CD14-positive monocyte (primary cell): ENCODE results near the gene UNK. TPM values are rescaled to one million over a fixed set of nuclear protein-coding genes. Genes with fewer than 3 reads are reported as not detected.

ENCODE experiments used
- DNase-seq, 3 donors: peaks; one replicate each; pipeline ENCODE4 v3.0.0-alpha.2; 2011 to 2022
- H2AFZ ChIP-seq: 2 replicates; pipeline ENCODE4 v1.6.0; 2012; ENCODE audit warnings: mild to moderate bottlenecking, low read depth, low read length, inconsistent platforms; ENCODE audit not compliant: insufficient read depth, poor library complexity, severe bottlenecking
- H3K27ac ChIP-seq, 2 donors: 1 replicate in 1 of 2; 2 replicates in 1 of 2; pipeline ENCODE4 v1.5.1; 2012 to 2013; ENCODE audit warnings: low read length in 2 of 2, control low read depth in 1 of 2, inconsistent platforms in 1 of 2, low read depth in 1 of 2, mild to moderate bottlenecking in 1 of 2
- H3K27me3 ChIP-seq, 2 donors: one replicate each; pipeline versions ENCODE4 v1.6.0 to v1.6.1; 2011 to 2013; ENCODE audit warnings: low read length in 2 of 2; ENCODE audit not compliant: control insufficient read depth in 2 of 2, insufficient read depth in 2 of 2
- H3K36me3 ChIP-seq, 2 donors: replicated peaks in 1 of 2; 1 replicate in 1 of 2; 2 replicates in 1 of 2; pipeline versions ENCODE4 v1.5.1 to v1.6.1; 2012 to 2013; ENCODE audit warnings: low read length in 2 of 2, control low read depth in 1 of 2, inconsistent platforms in 1 of 2, mild to moderate bottlenecking in 1 of 2; ENCODE audit not compliant: insufficient read depth in 2 of 2, control insufficient read depth in 1 of 2
- H3K4me1 ChIP-seq, 2 donors: 1 replicate in 1 of 2; 2 replicates in 1 of 2; pipeline versions ENCODE4 v1.5.1 to v1.6.1; 2012 to 2013; ENCODE audit warnings: low read length in 2 of 2, control low read depth in 1 of 2, inconsistent platforms in 1 of 2, mild to moderate bottlenecking in 1 of 2, moderate library complexity in 1 of 2; ENCODE audit not compliant: insufficient read depth in 2 of 2, control insufficient read depth in 1 of 2
- H3K4me2 ChIP-seq: replicated peaks from 2 replicates; pipeline ENCODE3; 2012; ENCODE audit warnings: low read length, moderate library complexity, mild to moderate bottlenecking; ENCODE audit not compliant: poor library complexity, severe bottlenecking; ENCODE audit errors: extremely low read depth
- H3K4me3 ChIP-seq, 3 experiments: fragments of 200-600 bp in 1 of 3; sonication (generic) in 1 of 3; replicated peaks in 1 of 3; 1 replicate in 2 of 3; 2 replicates in 1 of 3; pipeline ENCODE4 v1.5.1; 2011 to 2013; ENCODE audit warnings: low read length in 3 of 3, mild to moderate bottlenecking in 3 of 3, control low read depth in 2 of 3, low read depth in 2 of 3, inconsistent platforms in 1 of 3, moderate library complexity in 1 of 3
- H3K79me2 ChIP-seq: 2 replicates; pipeline ENCODE4 v1.6.0; 2012; ENCODE audit warnings: mild to moderate bottlenecking, control low read depth, inconsistent platforms, low read length, moderate library complexity; ENCODE audit not compliant: insufficient read depth
- H3K9ac ChIP-seq: 2 replicates; pipeline ENCODE4 v1.6.0; 2017; ENCODE audit warnings: low read length, mild to moderate bottlenecking; ENCODE audit not compliant: insufficient read depth, poor library complexity, severe bottlenecking
- H3K9me3 ChIP-seq, 2 donors: replicated peaks in 1 of 2; 1 replicate in 1 of 2; 2 replicates in 1 of 2; pipeline versions ENCODE4 v1.5.1 to v1.6.1; 2012 to 2013; ENCODE audit warnings: low read length in 2 of 2, control low read depth in 1 of 2; ENCODE audit not compliant: control insufficient read depth in 1 of 2, insufficient read depth in 1 of 2
- H4K20me1 ChIP-seq: 2 replicates; pipeline ENCODE4 v1.6.0; 2012; ENCODE audit warnings: mild to moderate bottlenecking, low read length, control low read depth, moderate library complexity; ENCODE audit not compliant: insufficient read depth
- H3K27ac Mint-ChIP-seq, 7 donors: one replicate each; pipeline ENCODE4 v1.8.0; 2020; ENCODE audit warnings: mild to moderate bottlenecking in 7 of 7, mixed read lengths in 7 of 7, moderate library complexity in 6 of 7, inconsistent platforms in 2 of 7
- H3K27me3 Mint-ChIP-seq, 3 donors: one replicate each; pipeline ENCODE4 v1.8.0; 2021 to 2022; ENCODE audit warnings: low read depth in 3 of 3, mild to moderate bottlenecking in 3 of 3, mixed read lengths in 3 of 3, moderate library complexity in 3 of 3, inconsistent platforms in 1 of 3
- H3K36me3 Mint-ChIP-seq, 2 donors: one replicate each; pipeline ENCODE4 v1.8.0; 2020; ENCODE audit warnings: mixed read lengths in 2 of 2, inconsistent platforms in 1 of 2, mild to moderate bottlenecking in 1 of 2
- H3K4me1 Mint-ChIP-seq: one replicate; pipeline ENCODE4 v1.8.0; 2020; ENCODE audit warnings: mild to moderate bottlenecking, mixed read lengths
- H3K4me3 Mint-ChIP-seq, 2 donors: one replicate each; pipeline ENCODE4 v1.8.0; 2020; ENCODE audit warnings: mild to moderate bottlenecking in 2 of 2, mixed read lengths in 2 of 2, moderate library complexity in 1 of 2
- H3K9me3 Mint-ChIP-seq, 7 donors: one replicate each; pipeline ENCODE4 v1.8.0; 2020 to 2022; ENCODE audit warnings: mixed read lengths in 7 of 7, mild to moderate bottlenecking in 6 of 7, moderate library complexity in 6 of 7, inconsistent platforms in 2 of 7
- CTCF ChIP-seq: fragments of 200-600 bp; IDR thresholded peaks from one replicate; pipeline ENCODE4 v1.8.0; 2022; ENCODE audit warnings: antibody characterized with exemption, mild to moderate bottlenecking
- WGBS: methylation state at CpG from one replicate; pipeline ENCODE4 v1.1.5; 2013; ENCODE audit warnings: missing lambda C conversion rate; ENCODE audit not compliant: insufficient coverage; 5-methylcytosine and 5-hydroxymethylcytosine counted together
- intact Hi-C, 2 donors: fragments of 100-400 bp; cut with micrococcal nuclease; formaldehyde crosslinking; loops; one replicate each; pipeline versions ENCODE4 v1.15.0 to v1.15.1; 2023
- polyA plus RNA-seq, 3 donors: library from polyadenylated mRNA; depleted of rRNA in 1 of 3; unstranded in 2 of 3; stranded (reverse) in 1 of 3; fragments of 300-500 nt in 2 of 3; fragments of >200 nt in 1 of 3; fragmentation: Illumina TruSeq in 2 of 3; gene quantifications; 1 replicate in 2 of 3; 2 replicates in 1 of 3; pipeline ENCODE4 v1.2.3, GENCODE V29; 2012 to 2021

UNK gene
- polyA plus RNA-seq, 3 donors: 6.3 to 12.9 (median 7.8) TPM

GRCh38 chr17:75847614-75848522, 63.3 kb downstream of the UNK start:
- H4K20me1 ChIP-seq: peaks cover 67% of the 10 kb centered on the region
- no peak for DNase-seq
- H3K27me3 ChIP-seq: no peaks in the 10 kb centered on the region
- no peak overlapping the region for H2AFZ ChIP-seq
- peaks cover 29 to 47% of the 10 kb centered on the region in 2 donors for H3K4me1 ChIP-seq
- no peak overlapping the region for H3K9ac ChIP-seq
- Mint-ChIP-seq H3K36me3 (peaks cover 58 to 73% of the 10 kb centered on the region in 2 donors), H3K27ac (peak overlapping the region in 5 of 7 donors; percentile 30 to 77 (median 62)), H3K27me3 (no peaks in the 10 kb centered on the region), H3K4me3 (no peak overlapping the region), H3K9me3 (no peaks in the 10 kb centered on the region), H3K4me1 (peaks cover 23% of the 10 kb centered on the region)
- no peak overlapping the region for H3K4me3 ChIP-seq
- WGBS: 99% methylated on average over 18 of the region's 25 CpGs
- H3K9me3 ChIP-seq: no peaks in the 10 kb centered on the region
- peaks cover 33% of the 10 kb centered on the region for H3K79me2 ChIP-seq
- H3K4me2 ChIP-seq: no peak overlapping the region
- peak overlapping the region in 1 of 2 donors; percentile 87 for H3K27ac ChIP-seq
- intact Hi-C loops: loop anchor here (5.0 to 10.0 kb wide), 2 partner anchors 71 to 183 kb away; partner anchors contain the start of genes RECQL5 (in 1 of the 2) and SAP30BP (in 1 of the 2)
- TF ChIP-seq CTCF: no peak
- H3K36me3 ChIP-seq: peaks cover 55 to 61% of the 10 kb centered on the region in 2 donors

- no peaks in the 10 kb centered on the region for H3K27me3 Mint-ChIP-seq
- peaks cover 58 to 73% of the 10 kb centered on the region in 2 donors for H3K36me3 Mint-ChIP-seq
- Histone ChIP-seq H3K27ac (peak overlapping the region in 1 of 2 donors; percentile 16), H3K9ac (no peak overlapping the region), H3K9me3 (no peaks in the 10 kb centered on the region), H3K4me2 (no peak overlapping the region), H3K4me3 (no peak overlapping the region), H3K79me2 (peaks cover 33% of the 10 kb centered on the region), H2AFZ (no peak overlapping the region), H4K20me1 (peaks cover 63% of the 10 kb centered on the region), H3K27me3 (no peaks in the 10 kb centered on the region), H3K36me3 (peaks cover 55 to 61% of the 10 kb centered on the region in 2 donors), H3K4me1 (peaks cover 26 to 45% of the 10 kb centered on the region in 2 donors)
- WGBS: 58% methylated on average over 15 of the region's 16 CpGs
- DNase-seq: peak in 2 of 3 donors; percentile 50 to 53
- H3K9me3 Mint-ChIP-seq: no peaks in the 10 kb centered on the region
- H3K27ac Mint-ChIP-seq: peak overlapping the region in 3 of 7 donors; percentile 49 to 70 (median 63)
- H3K4me3 Mint-ChIP-seq: no peak overlapping the region
- intact Hi-C loops: loop anchor here (5.0 to 10.0 kb wide), 2 partner anchors 71 to 184 kb away; partner anchors contain the start of genes RECQL5 (in 1 of the 2) and SAP30BP (in 1 of the 2)
- peak; percentile 78 for TF ChIP-seq CTCF
- H3K4me1 Mint-ChIP-seq: peaks cover 24% of the 10 kb centered on the region
Observed at GRCh38 chr17:75848523-75849278, 64.1 kb downstream of the UNK start.
